Measurements from ENCODE around the gene TMCC2.
"Not testable (repeated sequence)": the region's sequence is repeated elsewhere in the genome, so short reads cannot be mapped to it uniquely, and the experiment has no call there.

The TMCC2 gene

DNA sequence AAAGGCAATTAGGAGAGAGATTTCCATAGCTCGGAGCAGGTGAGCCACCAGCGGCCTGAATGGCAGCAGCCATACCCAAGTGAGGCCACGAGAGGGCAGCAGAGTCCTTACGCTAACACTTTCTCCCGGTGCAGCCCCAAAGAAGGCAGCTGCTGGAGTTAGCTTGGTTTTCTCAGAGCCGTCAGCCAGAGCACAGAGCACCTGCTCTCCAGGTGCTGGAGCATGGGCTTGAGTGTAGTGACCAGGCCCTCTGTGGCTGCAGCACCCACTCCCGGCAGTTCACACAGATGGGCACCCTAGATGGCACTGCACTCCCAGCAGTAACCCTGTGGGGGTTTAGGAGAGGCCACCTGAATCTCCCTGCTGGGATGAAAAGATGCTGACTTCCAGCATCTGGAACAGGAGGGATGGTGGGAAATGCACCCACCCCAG is 45.8 kb downstream of the TMCC2 start:
- in situ Hi-C loops (cut with HindIII; ENCODE audit: low pct_unique_long_range_greater_than_20kb, low sequenced_read_pairs) = no loop called here
- no peak for TF ChIP-seq JUND (IDR thresholded peaks at IDR 0.05; ENCODE audit: low read depth)
- DNase-seq (ENCODE audit: low read depth in 1 of 2, low spot score in 1 of 2) = peak; percentile 89 to 95

DNA sequence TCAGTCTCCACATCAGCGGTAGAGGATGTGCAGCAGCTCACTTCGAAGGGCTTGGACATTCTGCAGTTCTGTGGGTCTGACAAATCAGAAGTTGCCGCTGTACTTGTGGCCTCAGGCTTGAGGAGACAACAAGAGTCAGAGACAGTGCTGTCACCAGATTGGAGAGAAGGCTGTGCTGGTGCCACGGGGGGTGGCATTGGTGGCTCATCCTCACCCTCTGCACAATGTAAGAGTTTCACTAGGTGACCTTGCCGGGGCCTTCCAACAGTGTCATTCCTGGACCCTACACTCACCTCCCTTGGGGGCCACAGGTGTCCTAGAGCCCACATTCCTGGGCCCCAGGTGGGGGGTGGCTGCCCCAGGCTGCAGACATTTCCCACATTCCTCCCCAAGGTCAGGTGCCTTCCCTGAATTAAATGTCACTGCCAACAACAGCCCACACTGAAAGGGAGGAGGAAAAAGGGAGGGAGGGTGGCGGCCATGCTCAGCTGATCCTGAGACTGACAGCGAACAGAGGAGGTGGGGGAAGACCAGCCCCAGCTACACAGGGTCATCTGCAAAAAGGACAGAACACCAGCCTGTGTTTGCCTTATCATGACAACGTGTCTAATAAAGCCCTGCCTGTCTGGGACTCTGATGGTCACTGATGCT is 46.4 kb downstream of the TMCC2 start:
- DNase-seq (ENCODE audit: low read depth in 1 of 2, low spot score in 1 of 2) = peak in 1 of 2 experiments; percentile 37
- TF ChIP-seq JUND (IDR thresholded peaks at IDR 0.05; ENCODE audit: low read depth) = no peak
- in situ Hi-C loops (cut with HindIII; ENCODE audit: low pct_unique_long_range_greater_than_20kb, low sequenced_read_pairs) = no loop called here

DNA sequence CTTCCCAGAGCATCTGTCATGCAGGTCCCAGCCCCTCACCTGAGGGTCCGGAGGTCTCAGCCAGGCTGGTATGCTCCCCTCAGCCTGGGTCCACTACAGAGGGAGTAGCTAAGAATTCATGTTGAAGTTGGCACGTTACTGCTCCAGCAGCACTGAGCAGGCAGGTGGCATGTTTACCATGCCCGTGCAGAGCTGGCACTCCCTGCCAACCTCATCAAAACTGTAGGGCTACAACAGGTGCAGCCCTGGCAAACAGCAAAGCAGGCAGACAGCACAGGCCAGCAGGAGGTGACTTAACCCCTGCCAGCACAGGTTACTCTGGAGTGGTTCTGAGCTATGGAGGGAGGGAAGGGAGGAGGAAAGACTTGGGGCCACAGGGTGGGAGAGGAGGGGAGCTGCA is 47.4 kb downstream of the TMCC2 start:
- peak; percentile 84 to 85 for DNase-seq (ENCODE audit: low read depth in 1 of 2, low spot score in 1 of 2)
- in situ Hi-C loops (cut with HindIII; ENCODE audit: low pct_unique_long_range_greater_than_20kb, low sequenced_read_pairs) = no loop called here
- no peak for TF ChIP-seq JUND (IDR thresholded peaks at IDR 0.05; ENCODE audit: low read depth)

DNA sequence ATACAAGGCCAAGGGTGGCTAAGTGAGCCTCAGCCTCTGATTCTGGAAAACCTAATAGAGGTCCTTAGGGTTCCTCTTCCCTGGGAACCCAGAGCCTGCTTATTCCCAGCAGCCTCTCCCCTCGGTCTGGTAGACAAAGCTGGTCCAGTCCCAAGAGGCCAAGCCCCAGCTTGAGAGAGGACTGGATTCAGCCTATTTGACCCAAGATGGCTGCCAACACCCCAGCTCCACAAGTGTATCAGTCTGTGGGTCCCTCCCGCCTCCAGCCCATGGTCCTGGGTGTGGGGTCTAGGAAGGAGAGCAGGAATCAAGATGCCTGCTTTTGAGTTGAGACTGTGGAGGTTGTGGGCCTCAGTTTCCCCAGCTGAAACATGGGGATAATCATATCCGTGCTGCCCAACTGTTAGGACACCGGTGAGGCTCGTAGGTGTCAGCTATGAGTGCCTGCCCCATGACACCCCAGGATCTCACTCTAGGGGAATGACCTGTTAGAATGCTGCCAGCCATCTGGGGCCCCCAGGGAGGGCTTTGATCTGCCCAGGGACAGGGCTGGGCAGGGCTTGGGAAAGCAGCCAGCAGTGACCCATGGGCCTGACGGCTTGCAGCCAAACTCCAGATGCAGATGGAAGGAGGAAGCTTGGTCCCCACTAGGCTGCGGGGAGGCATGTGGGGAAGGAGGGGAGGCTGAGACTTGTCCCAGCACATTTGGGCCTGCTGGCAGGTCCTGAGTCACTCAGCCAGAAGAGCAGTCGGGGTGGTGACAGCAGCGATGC is 48.4 kb downstream of the TMCC2 start:
- no peak for DNase-seq (ENCODE audit: low read depth in 1 of 2, low spot score in 1 of 2)
- in situ Hi-C loops (cut with HindIII; ENCODE audit: low pct_unique_long_range_greater_than_20kb, low sequenced_read_pairs) = no loop called here
- no peak for TF ChIP-seq JUND (IDR thresholded peaks at IDR 0.05; ENCODE audit: low read depth)

DNA sequence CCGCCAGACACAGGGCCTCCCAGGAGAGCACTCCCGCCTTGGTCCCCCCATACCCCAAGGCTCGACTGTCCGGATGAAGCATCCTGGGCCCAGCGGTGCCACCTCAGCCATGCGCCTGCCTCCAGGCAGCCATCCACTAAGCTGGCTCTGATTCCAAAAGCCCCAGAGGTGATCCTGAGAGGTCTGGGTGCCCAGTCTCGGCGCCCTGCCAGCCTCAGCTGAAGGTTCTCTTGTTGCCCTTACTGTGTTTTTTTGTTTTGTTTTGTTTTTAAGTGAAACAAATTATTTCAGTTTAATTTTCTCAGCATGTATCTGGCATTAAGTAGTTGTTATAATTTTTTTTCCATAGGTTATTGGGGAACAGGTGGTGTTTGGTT is 48.9 kb downstream of the TMCC2 start:
- in situ Hi-C loops (cut with HindIII; ENCODE audit: low pct_unique_long_range_greater_than_20kb, low sequenced_read_pairs) = no loop called here
- no peak for TF ChIP-seq JUND (IDR thresholded peaks at IDR 0.05; ENCODE audit: low read depth)
- no peak for DNase-seq (ENCODE audit: low read depth in 1 of 2, low spot score in 1 of 2)

DNA sequence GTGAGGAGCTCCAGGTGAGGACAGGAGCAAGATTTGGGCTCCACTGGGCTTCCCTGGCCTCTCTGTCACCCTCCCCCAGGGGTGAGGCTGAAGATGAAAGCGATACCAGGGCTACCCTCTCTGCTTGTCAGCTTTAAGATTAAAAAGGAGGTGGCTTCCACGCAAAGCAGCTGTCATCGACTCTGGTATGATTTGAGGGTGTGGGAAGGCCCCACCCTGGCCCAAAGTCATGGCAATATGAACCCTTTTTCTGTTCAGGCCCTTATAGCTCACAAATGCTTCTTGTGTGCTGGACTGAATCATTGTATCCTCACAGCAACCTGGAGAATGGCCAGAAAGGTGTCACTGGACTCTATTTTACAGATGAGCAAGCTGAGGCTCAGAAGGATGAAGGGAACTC is 52.2 kb downstream of the TMCC2 start:
- TF ChIP-seq JUND (IDR thresholded peaks at IDR 0.05; ENCODE audit: low read depth) = no peak
- DNase-seq (ENCODE audit: low read depth in 1 of 2, low spot score in 1 of 2) = no peak
- in situ Hi-C loops (cut with HindIII; ENCODE audit: low pct_unique_long_range_greater_than_20kb, low sequenced_read_pairs) = no loop called here

DNA sequence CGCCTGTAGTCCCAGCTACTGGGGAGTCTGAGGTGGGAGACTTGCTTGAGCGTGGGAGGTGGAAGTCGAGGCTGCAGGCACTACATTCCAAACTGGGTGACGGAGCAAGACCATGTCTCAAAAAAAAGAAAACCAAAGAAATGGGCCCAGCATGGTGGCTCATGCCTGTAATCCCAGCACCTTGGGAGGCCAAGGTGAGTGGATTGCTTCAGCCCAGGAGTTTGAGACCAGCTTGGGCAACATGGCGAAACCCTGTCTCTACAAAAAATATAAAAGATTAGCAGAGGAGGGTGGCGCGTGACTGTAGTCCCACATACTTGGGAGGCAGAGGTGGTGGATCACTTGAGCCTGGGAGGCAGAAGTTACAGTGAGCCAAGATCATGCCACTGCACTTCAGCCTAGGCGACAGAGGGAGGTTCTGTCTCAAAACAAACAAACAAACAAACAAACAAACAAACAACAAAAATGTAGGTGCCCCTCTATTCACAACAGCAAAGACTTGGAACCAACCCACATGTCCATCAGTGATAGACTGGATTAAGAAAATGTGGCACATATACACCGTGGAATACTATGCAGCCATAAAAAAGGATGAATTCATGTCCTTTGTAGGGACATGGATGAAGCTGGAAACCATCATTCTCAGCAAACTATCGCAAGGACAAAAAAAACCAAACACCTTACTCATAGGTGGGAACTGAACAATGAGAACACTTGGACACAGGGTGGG is 53.1 kb downstream of the TMCC2 start:
- in situ Hi-C loops (cut with HindIII; ENCODE audit: low pct_unique_long_range_greater_than_20kb, low sequenced_read_pairs); DNase-seq (ENCODE audit: low read depth in 1 of 2, low spot score in 1 of 2): not testable (repeated sequence)

DNA sequence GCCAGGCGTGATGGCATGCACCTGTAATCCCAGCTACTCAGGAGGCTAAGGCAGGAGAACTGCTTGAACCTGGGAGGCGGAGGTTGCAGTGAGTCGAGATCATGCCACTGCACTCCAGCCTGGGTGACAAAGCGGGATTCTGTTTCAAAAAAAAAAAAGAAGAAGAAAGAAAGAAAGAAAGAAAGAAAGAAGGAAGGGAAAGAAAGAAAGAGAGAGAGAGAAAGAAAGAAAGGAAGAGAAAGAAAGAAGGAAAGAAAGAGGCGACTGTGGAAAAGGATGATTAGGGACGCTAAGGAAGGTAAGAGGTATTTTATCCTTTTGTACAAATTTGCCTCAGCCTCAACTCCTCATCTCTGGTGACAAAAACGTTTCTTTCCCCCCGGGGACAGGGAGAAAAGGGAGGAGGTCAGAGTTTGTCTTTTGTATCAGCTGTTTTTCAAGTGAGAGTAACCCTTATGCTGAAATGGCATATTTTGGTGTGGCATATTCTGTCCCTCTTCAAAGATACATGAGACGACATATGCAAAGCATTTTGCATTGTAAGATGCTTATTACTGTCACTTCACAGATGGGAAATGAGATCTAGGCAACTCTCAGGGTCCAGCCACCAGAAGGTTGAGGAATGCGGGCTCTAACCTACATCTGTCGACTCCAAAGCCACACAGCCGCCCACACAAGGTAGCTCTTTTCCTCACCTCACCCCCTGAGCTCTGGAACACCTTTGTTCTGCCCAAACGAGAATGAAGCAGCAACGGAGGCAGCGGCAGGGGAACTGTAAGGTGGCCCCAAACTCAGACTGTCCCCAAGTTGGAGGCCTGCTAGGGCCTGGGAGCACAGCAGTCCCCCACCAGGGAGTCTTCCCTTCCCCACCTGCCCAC is 55.8 kb downstream of the TMCC2 start:
- no peak for DNase-seq (ENCODE audit: low read depth in 1 of 2, low spot score in 1 of 2)
- TF ChIP-seq JUND (IDR thresholded peaks at IDR 0.05; ENCODE audit: low read depth) = no peak
- in situ Hi-C loops (cut with HindIII; ENCODE audit: low pct_unique_long_range_greater_than_20kb, low sequenced_read_pairs) = no loop called here

DNA sequence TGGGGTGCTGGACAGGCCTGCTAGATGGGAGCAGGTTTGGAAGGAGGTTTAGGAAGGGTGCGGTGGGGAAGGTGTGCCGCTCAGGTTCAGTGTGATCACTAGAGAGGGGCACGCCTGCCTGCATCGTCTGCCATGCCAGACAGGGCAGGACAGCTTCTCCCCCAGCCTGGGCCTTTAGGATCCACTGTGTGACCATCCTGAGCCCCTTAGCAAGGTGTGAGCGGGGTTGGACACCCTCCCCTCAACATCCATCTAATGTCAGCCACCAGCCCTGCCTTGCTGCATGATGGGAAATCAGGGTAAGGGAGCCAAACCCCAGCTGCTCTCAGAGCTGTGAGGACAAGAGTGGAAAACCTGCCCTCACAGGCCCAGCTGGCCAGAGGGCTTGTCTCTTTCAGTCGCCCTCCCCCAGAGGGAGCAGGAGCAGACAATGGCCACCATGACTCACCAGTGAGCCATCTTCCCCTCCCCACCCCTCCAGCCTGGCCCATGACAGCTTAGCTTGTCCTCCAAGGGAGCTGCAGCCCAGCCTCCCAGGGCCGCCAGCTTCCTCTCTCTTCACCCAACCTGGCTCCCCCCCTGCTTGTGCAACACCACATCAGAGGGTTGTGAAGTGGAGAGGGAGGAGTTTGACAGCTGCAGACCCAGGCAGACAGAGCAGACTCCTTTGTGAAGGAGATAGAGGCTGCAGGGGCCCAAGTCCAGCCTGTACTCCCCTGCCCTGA is 56.8 kb downstream of the TMCC2 start:
- no peak for TF ChIP-seq JUND (IDR thresholded peaks at IDR 0.05; ENCODE audit: low read depth)
- in situ Hi-C loops (cut with HindIII; ENCODE audit: low pct_unique_long_range_greater_than_20kb, low sequenced_read_pairs) = no loop called here
- peak; percentile 35 to 79 for DNase-seq (ENCODE audit: low read depth in 1 of 2, low spot score in 1 of 2)

DNA sequence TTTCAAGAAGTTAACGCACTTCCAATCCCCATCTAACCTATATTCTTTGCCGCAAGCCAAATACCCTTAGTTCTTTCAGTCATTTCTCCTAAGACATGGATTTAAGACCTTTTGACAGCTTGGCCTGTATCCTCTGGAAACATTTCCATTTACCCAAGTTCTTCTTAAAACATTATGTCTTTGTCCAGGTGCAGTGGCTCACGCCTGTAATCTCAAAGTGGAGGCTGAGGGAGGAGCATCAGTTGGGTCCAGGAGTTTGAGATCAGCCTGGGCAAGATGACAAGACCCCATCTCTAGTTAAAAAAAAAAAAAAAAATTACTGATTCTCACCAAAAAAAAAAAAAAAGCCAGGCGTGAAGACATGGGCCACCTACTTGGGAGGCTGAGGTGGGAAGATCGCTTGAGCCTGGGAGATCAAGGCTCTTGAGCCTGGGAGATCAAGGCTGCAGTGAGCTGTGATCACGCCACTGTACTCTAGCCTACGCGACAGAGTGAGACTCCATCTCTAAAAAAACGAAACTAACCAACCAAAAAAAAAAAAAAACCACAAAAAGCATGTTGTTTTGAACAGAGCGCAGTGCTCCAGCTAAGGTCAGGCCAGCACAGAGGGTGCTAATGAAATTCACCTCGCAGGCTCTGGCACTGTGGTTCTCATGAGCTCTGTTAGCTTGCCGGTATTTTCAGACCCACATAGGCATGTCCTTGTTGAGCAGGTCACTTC is 57.8 kb downstream of the TMCC2 start:
- TF ChIP-seq JUND (IDR thresholded peaks at IDR 0.05; ENCODE audit: low read depth) = no peak
- no peak for DNase-seq (ENCODE audit: low read depth in 1 of 2, low spot score in 1 of 2)
- in situ Hi-C loops (cut with HindIII; ENCODE audit: low pct_unique_long_range_greater_than_20kb, low sequenced_read_pairs) = no loop called here

DNA sequence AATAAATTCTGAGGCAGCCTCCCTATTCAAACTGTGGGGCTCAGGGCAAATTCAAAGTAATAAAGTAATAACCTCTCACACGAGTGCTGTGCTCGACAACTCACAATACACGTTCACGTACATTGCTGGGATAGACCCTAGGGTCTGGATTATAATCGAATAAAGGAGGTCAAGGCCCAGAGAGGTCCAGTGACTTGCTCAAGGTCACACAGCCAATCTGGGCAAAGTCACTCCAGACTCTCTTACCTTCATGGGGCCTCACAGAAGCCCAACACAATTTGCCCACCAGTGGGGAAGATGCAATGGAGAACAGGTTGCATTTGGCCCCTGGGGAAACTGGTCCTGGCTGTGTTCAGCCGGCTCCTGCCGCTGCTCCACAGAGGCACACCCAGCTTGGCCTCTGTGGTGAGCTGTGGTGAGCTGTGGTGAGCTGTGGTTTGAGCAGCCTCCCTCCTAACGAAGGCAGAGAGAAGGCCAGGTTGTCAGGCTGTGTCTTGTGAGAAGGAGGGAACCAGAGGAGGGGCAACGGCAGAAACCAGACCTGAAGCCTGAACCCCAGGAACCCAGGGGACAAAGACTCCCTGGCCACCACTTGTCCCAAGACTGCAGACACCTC is 58.7 kb downstream of the TMCC2 start:
- no peak for DNase-seq (ENCODE audit: low read depth in 1 of 2, low spot score in 1 of 2)
- no peak for TF ChIP-seq JUND (IDR thresholded peaks at IDR 0.05; ENCODE audit: low read depth)
- in situ Hi-C loops (cut with HindIII; ENCODE audit: low pct_unique_long_range_greater_than_20kb, low sequenced_read_pairs) = no loop called here
